HepG2 (cell line): ENCODE results near the gene GDPGP1. TPM values are rescaled to one million over a fixed set of nuclear protein-coding genes. Genes with fewer than 3 reads are reported as not detected.

Source experiments
- ATAC-seq: fragments of 200-7000 bp; cut with Tn5 transposase; 3 replicates; pipeline ENCODE4 v1.9.1; 2020; ENCODE audit warnings: mild to moderate bottlenecking, moderate library complexity
- BruUV-seq: library from RNA; stranded (reverse); fragments of 400-500 nt; replicated peaks from 2 replicates; lab custom pipeline; 2021; lab: Mats Ljungman, UMichigan
- CTCF ChIA-PET: fragments of 300-600 bp; formaldehyde crosslinking; extraction: SDS; loops from one replicate; lab custom pipeline; 2021; ENCODE audit warnings: low total read pairs, inconsistent platforms, low intra/inter-chr PET ratio; lab: Yijun Ruan, JAX
- POLR2A ChIA-PET: fragments of 350-600 bp; sonication (Branson Sonifier 250); formaldehyde crosslinking; loops from one replicate; lab custom pipeline; 2020; ENCODE audit warnings: antibody characterized with exemption, inconsistent platforms; lab: Yijun Ruan, JAX
- DNase-seq: peaks from one replicate; pipeline ENCODE4 v3.0.0-alpha.2; 2015; ENCODE audit warnings: low spot score
- FAIRE-seq: peaks from 3 replicates; lab custom pipeline; 2011; peaks lifted over from hg19 to GRCh38; lab: Jason Lieb, UNC
- H2AFZ ChIP-seq: one replicate; pipeline ENCODE4 v1.6.1; 2011; ENCODE audit warnings: low read length, inconsistent platforms
- H3K27ac ChIP-seq: fragments of 300-600 bp; 3 replicates; pipeline ENCODE4 v1.8.0; 2011; ENCODE audit warnings: mixed run types, mild to moderate bottlenecking, mixed read lengths, low read length, inconsistent platforms; ENCODE audit not compliant: insufficient read depth; ENCODE audit errors: extremely low read length
- H3K27me3 ChIP-seq, 2 experiments: fragments of 200-600 bp in 1 of 2; 2 replicates in 1 of 2; 3 replicates in 1 of 2; pipeline versions ENCODE4 v1.6.0 to v1.8.0; 2011; ENCODE audit warnings: low read length in 2 of 2, mild to moderate bottlenecking in 2 of 2, moderate library complexity in 2 of 2, inconsistent platforms in 1 of 2; ENCODE audit not compliant: insufficient read depth in 2 of 2, control insufficient read depth in 1 of 2
- H3K36me3 ChIP-seq, 2 experiments: fragments of 200-600 bp in 1 of 2; replicated peaks in 1 of 2; 2 replicates in 1 of 2; 3 replicates in 1 of 2; pipeline versions ENCODE4 v1.5.1 to v1.8.0; 2011; ENCODE audit warnings: low read length in 2 of 2, inconsistent platforms in 1 of 2; ENCODE audit not compliant: insufficient read depth in 2 of 2, control insufficient read depth in 1 of 2
- H3K4me1 ChIP-seq: 2 replicates; pipeline ENCODE4 v1.5.1; 2012; ENCODE audit warnings: low read length, inconsistent platforms; ENCODE audit not compliant: insufficient read depth
- H3K4me2 ChIP-seq: 2 replicates; pipeline ENCODE4 v1.6.0; 2011; ENCODE audit warnings: low read depth, low read length, inconsistent platforms
- H3K4me3 ChIP-seq, 3 experiments: fragments of 200-600 bp in 1 of 3; sonication (generic), shearing (Covaris generic) in 1 of 3; replicated peaks in 1 of 3; 2 replicates each; pipeline ENCODE4 v1.5.1; 2011 to 2016; ENCODE audit warnings: low read length in 3 of 3, inconsistent platforms in 2 of 3, low read depth in 2 of 3, mild to moderate bottlenecking in 2 of 3, control low read depth in 1 of 3, mixed read lengths in 1 of 3; ENCODE audit not compliant: insufficient read depth in 1 of 3
- H3K79me2 ChIP-seq: one replicate; pipeline ENCODE4 v1.6.1; 2011; ENCODE audit warnings: low read length, inconsistent platforms; ENCODE audit not compliant: insufficient read depth
- H3K9ac ChIP-seq: 2 replicates; pipeline ENCODE4 v1.6.0; 2011; ENCODE audit warnings: mild to moderate bottlenecking, low read depth, low read length, inconsistent platforms; ENCODE audit not compliant: insufficient read depth
- H3K9me3 ChIP-seq: 2 replicates; pipeline ENCODE4 v1.5.1; 2012; ENCODE audit warnings: mild to moderate bottlenecking, low read length
- H4K20me1 ChIP-seq: 2 replicates; pipeline ENCODE4 v1.6.0; 2011; ENCODE audit warnings: inconsistent platforms, mild to moderate bottlenecking, low read length, moderate library complexity; ENCODE audit not compliant: insufficient read depth
- DMAP1 ChIP-seq: IDR thresholded peaks from 2 replicates; pipeline ENCODE4 v1.6.1; 2016
- FOXA3 ChIP-seq: IDR thresholded peaks from 2 replicates; pipeline ENCODE4 v1.6.1; 2016; ENCODE audit warnings: missing genetic modification reagents, missing compliant biosample characterization
- HDAC6 ChIP-seq: fragments of 200-600 bp; sonication (generic); IDR thresholded peaks from 2 replicates; pipeline ENCODE4 v1.7.0; 2017; ENCODE audit warnings: mild to moderate bottlenecking, antibody characterized with exemption, low read length, low read depth
- HNRNPLL ChIP-seq: fragments of 200-400 bp; formaldehyde crosslinking; IDR thresholded peaks from 2 replicates; pipeline ENCODE4 v1.6.1; 2017; ENCODE audit warnings: mild to moderate bottlenecking, low read depth, low read length; ENCODE audit not compliant: poor library complexity, severe bottlenecking
- MIER3 ChIP-seq: IDR thresholded peaks from 2 replicates; pipeline ENCODE4 v1.6.1; 2016; ENCODE audit warnings: missing compliant biosample characterization, borderline replicate concordance
- RFX5 ChIP-seq: IDR thresholded peaks from 2 replicates; pipeline ENCODE4 v1.6.1; 2011; ENCODE audit warnings: low read depth, low read length, improper control_type of control experiment
- SSRP1 ChIP-seq: IDR thresholded peaks from 2 replicates; pipeline ENCODE4 v1.6.1; 2016; ENCODE audit warnings: control low read depth
- TBP ChIP-seq: sonication (generic); formaldehyde crosslinking; IDR thresholded peaks from 2 replicates; pipeline ENCODE4 v1.5.0; 2020; ENCODE audit warnings: missing genetic modification reagents
- WGBS: methylation state at CpG from one replicate; pipeline ENCODE4 v1.1.6; 2017; ENCODE audit warnings: low lambda C conversion rate; 5-methylcytosine and 5-hydroxymethylcytosine counted together
- in situ Hi-C: cut with HindIII; loops from 2 replicates; pipeline ENCODE4 v1.10.0; 2017; ENCODE audit warnings: low pct_unique_long_range_greater_than_20kb; ENCODE audit not compliant: extremely low pct_ligation_motif_present
- intact Hi-C: fragments of 100-400 bp; cut with micrococcal nuclease; formaldehyde crosslinking; loops from one replicate; pipeline ENCODE4 v1.10.0; 2022; ENCODE audit not compliant: unreplicated experiment
- polyA plus RNA-seq, 8 experiments: library from polyadenylated mRNA; depleted of rRNA in 3 of 8; stranded (reverse) in 7 of 8; unstranded in 1 of 8; fragments of >200 nt; fragmentation: Illumina TruSeq in 4 of 8; extraction: Trizol in 4 of 8; gene quantifications; 2 replicates each; pipeline versions ENCODE4 v1.2.1 to v1.2.3, GENCODE V29; 2011 to 2016; ENCODE audit warnings: low read depth in 4 of 8, missing spikeins in 1 of 8, mixed read lengths in 1 of 8; ENCODE audit not compliant: insufficient read depth in 1 of 8
- small RNA-seq, 3 experiments: library from RNA; depleted of rRNA; stranded (forward); fragments of <200 nt; gene quantifications; one replicate each; pipeline ENCODE3, GENCODE V24; 2012; ENCODE audit warnings: low read depth in 2 of 3, low replicate concordance in 1 of 3; ENCODE audit not compliant: insufficient read length in 3 of 3, insufficient read depth in 2 of 3
- total RNA-seq, 5 experiments: library from RNA; depleted of rRNA; stranded (reverse); fragments of >200 nt; fragmentation: Illumina TruSeq; extraction: Trizol; gene quantifications; 2 replicates each; pipeline ENCODE4 v1.2.3, GENCODE V29; 2016; ENCODE audit warnings: low read depth in 1 of 5
- TF ChIP-seq, protein P1 (sequence below): sonication (generic); formaldehyde crosslinking; IDR thresholded peaks from 2 replicates; pipeline ENCODE4 v1.5.1; 2020; ENCODE audit warnings: missing genetic modification reagents, mild to moderate bottlenecking, borderline replicate concordance
- TF ChIP-seq, protein P2 (sequence below), 2 experiments: sonication (generic) in 1 of 2; formaldehyde crosslinking in 1 of 2; IDR thresholded peaks; 2 replicates each; pipeline versions ENCODE4 v1.4.0 to v1.6.1; 2016 to 2020; ENCODE audit warnings: borderline replicate concordance in 1 of 2, low read depth in 1 of 2, mild to moderate bottlenecking in 1 of 2, missing genetic modification reagents in 1 of 2

GDPGP1 gene
- total and polyA plus RNA-seq, 2 of the 13 experiments (the other 11 are each of a cell fraction or from before 2014, with no cell fraction given), result 1.5 to 4.3 TPM

DNA sequence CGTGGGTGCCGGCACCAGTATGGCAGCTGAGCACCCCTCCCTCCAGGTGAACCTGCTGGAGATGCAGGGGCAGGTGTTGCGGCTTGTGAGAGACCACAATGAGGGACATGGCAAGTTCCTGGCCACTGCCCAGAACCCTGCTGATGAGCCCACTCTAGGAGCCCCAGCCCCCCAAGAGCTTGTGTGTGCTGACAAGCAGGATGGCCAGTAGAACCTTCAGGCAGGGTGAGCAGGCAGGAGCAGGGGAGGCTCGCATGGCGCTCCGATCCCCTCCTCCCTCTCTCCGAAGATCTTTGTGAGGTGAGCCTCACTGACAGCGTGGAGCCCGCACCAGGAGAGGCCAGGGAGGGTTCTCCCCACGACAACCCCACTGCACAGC, 61.2 kb downstream of the GDPGP1 start:
- 37% methylated on average over 5 of the region's 10 CpGs for WGBS
- Histone ChIP-seq H3K36me3 (no peaks in the 10 kb centered on the region), H3K79me2 (no peaks in the 10 kb centered on the region), H2AFZ (no peak overlapping the region), H4K20me1 (no peaks in the 10 kb centered on the region)
- TF ChIP-seq MIER3 (CRISPR knock-in tag), result no peak
- TF ChIP-seq, protein P1, sequence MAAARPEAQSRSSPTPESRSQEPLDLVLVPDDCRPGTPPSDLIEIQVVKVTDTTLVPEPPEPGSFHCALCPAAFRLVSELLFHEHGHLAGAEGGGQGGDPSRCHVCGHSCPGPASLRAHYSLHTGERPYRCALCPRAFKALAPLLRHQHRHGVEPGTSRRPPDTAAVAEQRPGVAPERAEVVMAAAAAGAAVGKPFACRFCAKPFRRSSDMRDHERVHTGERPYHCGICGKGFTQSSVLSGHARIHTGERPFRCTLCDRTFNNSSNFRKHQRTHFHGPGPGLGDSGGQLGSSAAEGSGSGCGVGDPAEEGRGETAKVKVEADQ (CRISPR knock-in tag), result no peak
- no peak for TF ChIP-seq FOXA3 (CRISPR knock-in tag)
- no peak for TF ChIP-seq TBP
- no peak for TF ChIP-seq HNRNPLL
- TF ChIP-seq DMAP1 (CRISPR knock-in tag), result no peak
- no peak for TF ChIP-seq SSRP1 (CRISPR knock-in tag)
- no peak for TF ChIP-seq HDAC6
- TF ChIP-seq, protein P2, sequence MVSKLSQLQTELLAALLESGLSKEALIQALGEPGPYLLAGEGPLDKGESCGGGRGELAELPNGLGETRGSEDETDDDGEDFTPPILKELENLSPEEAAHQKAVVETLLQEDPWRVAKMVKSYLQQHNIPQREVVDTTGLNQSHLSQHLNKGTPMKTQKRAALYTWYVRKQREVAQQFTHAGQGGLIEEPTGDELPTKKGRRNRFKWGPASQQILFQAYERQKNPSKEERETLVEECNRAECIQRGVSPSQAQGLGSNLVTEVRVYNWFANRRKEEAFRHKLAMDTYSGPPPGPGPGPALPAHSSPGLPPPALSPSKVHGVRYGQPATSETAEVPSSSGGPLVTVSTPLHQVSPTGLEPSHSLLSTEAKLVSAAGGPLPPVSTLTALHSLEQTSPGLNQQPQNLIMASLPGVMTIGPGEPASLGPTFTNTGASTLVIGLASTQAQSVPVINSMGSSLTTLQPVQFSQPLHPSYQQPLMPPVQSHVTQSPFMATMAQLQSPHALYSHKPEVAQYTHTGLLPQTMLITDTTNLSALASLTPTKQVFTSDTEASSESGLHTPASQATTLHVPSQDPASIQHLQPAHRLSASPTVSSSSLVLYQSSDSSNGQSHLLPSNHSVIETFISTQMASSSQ (IDR thresholded peaks at IDR 0.05; ENCODE audit: low read depth), result no peak
- TF ChIP-seq, protein P2 (CRISPR knock-in tag; IDR thresholded peaks at IDR 0.05; ENCODE audit: borderline replicate concordance), result no peak
- no peak for TF ChIP-seq RFX5
- TF ChIP-seq, all 625 proteins: peak for 0
- Histone ChIP-seq H3K9me3 (no peaks in the 10 kb centered on the region), H3K9ac (no peak overlapping the region), H3K4me1 (peaks cover 11% of the 10 kb centered on the region), H3K4me3 (no peak overlapping the region), H3K27ac (no peak overlapping the region), H3K27me3 (no peaks in the 10 kb centered on the region; a peak in 1 of 5 replicates), H3K4me2 (no peak overlapping the region)
- DNase-seq, result no peak
- intact Hi-C loops (no loop called here), in situ Hi-C loops (no loop called here)
- ChIA-PET POLR2A (no interaction called here), CTCF (no interaction called here)
- peak; percentile 20; the same call in 2 of the 3 replicates for ATAC-seq
- no TSS peak for BruUV-seq
- FAIRE-seq, result no peak

Small RNA genes within 50 kb of the gene (small RNA-seq; reads per million reads assigned to genes)
- gene AC091167.3 (0 reads per million in 3 experiments), gene RN7SL736P (0 reads per million in 3 experiments)

Other genes with a start within 250 kb of the GDPGP1 start
- 15.0 and 20.6 TPM in 2 replicates for gene ZNF710, start 232.9 kb upstream of the GDPGP1 start, total RNA-seq (2016; rRNA removed; fragmentation: Illumina TruSeq; extraction: Trizol)
- gene ZNF710, start 232.9 kb upstream of the GDPGP1 start, polyA plus RNA-seq (2011; rRNA removed), result 4.7 and 5.8 TPM in 2 replicates
- gene IDH2, start 131.7 kb upstream of the GDPGP1 start, total RNA-seq (2016; rRNA removed; fragmentation: Illumina TruSeq; extraction: Trizol), result 120 and 121 TPM in 2 replicates
- gene IDH2, start 131.7 kb upstream of the GDPGP1 start, polyA plus RNA-seq (2011; rRNA removed), result 132 and 145 TPM in 2 replicates
- gene SEMA4B, start 32.9 kb upstream of the GDPGP1 start, total RNA-seq (2016; rRNA removed; fragmentation: Illumina TruSeq; extraction: Trizol), result 1.3 and 2.1 TPM in 2 replicates
- 17.0 and 31.8 TPM in 2 replicates for gene SEMA4B, start 32.9 kb upstream of the GDPGP1 start, polyA plus RNA-seq (2011; rRNA removed)
- gene CIB1, start 268 bp upstream of the GDPGP1 start, total RNA-seq (2016; rRNA removed; fragmentation: Illumina TruSeq; extraction: Trizol), result 38.7 and 52.4 TPM in 2 replicates
- gene CIB1, start 268 bp upstream of the GDPGP1 start, polyA plus RNA-seq (2011; rRNA removed), result 72.7 and 73.6 TPM in 2 replicates
- gene TTLL13, start 15.3 kb downstream of the GDPGP1 start, total RNA-seq (2016; rRNA removed; fragmentation: Illumina TruSeq; extraction: Trizol), result 0.29 TPM in 1 of 2 replicates, not detected in the other
- 0.07 and 0.08 TPM in 2 replicates for gene TTLL13, start 15.3 kb downstream of the GDPGP1 start, polyA plus RNA-seq (2011; rRNA removed)
- 63.7 and 77.7 TPM in 2 replicates for gene NGRN, start 31.5 kb downstream of the GDPGP1 start, total RNA-seq (2016; rRNA removed; fragmentation: Illumina TruSeq; extraction: Trizol)
- 39.8 and 44.2 TPM in 2 replicates for gene NGRN, start 31.5 kb downstream of the GDPGP1 start, polyA plus RNA-seq (2011; rRNA removed)
- gene ZNF774, start 118.1 kb downstream of the GDPGP1 start, total RNA-seq (2016; rRNA removed; fragmentation: Illumina TruSeq; extraction: Trizol), result 0.98 and 1.4 TPM in 2 replicates
- 0.59 and 0.61 TPM in 2 replicates for gene ZNF774, start 118.1 kb downstream of the GDPGP1 start, polyA plus RNA-seq (2011; rRNA removed)
- 25.9 and 37.9 TPM in 2 replicates for gene IQGAP1, start 154.0 kb downstream of the GDPGP1 start, total RNA-seq (2016; rRNA removed; fragmentation: Illumina TruSeq; extraction: Trizol)
- 22.5 and 29.5 TPM in 2 replicates for gene IQGAP1, start 154.0 kb downstream of the GDPGP1 start, polyA plus RNA-seq (2011; rRNA removed)